Nephron progenitor cell (in vitro differentiated cells): ENCODE results near the gene ARHGAP42.
"Not testable (repeated sequence)": the region's sequence is repeated elsewhere in the genome, so short reads cannot be mapped to it uniquely, and the experiment has no call there.

ENCODE experiments used
- DNase-seq: peaks from one replicate; pipeline ENCODE4 v3.0.0; 2021
- H3K27ac Mint-ChIP-seq: 2 replicates; pipeline ENCODE4 v1.8.0; 2021; ENCODE audit warnings: mild to moderate bottlenecking, moderate library complexity, mixed read lengths
- H3K27me3 Mint-ChIP-seq: 2 replicates; pipeline ENCODE4 v1.8.0; 2021; ENCODE audit warnings: mild to moderate bottlenecking, low read depth, mixed read lengths; ENCODE audit not compliant: poor library complexity
- H3K36me3 Mint-ChIP-seq: 2 replicates; pipeline ENCODE4 v1.8.0; 2021; ENCODE audit warnings: low read depth, mixed read lengths
- H3K4me1 Mint-ChIP-seq: 2 replicates; pipeline ENCODE4 v1.8.0; 2021; ENCODE audit warnings: mixed read lengths
- H3K4me3 Mint-ChIP-seq: 2 replicates; pipeline ENCODE4 v1.8.0; 2021; ENCODE audit warnings: mild to moderate bottlenecking, moderate library complexity, mixed read lengths
- H3K9me3 Mint-ChIP-seq: 2 replicates; pipeline ENCODE4 v1.8.0; 2021; ENCODE audit warnings: mild to moderate bottlenecking, moderate library complexity, mixed read lengths
- TF ChIP-seq, protein P1 (sequence below): fragments of 200-600 bp; sonication (generic); IDR thresholded peaks from 2 replicates; pipeline ENCODE4 v1.5.0; 2021; ENCODE audit warnings: antibody characterized with exemption

ARHGAP42 gene

DNA sequence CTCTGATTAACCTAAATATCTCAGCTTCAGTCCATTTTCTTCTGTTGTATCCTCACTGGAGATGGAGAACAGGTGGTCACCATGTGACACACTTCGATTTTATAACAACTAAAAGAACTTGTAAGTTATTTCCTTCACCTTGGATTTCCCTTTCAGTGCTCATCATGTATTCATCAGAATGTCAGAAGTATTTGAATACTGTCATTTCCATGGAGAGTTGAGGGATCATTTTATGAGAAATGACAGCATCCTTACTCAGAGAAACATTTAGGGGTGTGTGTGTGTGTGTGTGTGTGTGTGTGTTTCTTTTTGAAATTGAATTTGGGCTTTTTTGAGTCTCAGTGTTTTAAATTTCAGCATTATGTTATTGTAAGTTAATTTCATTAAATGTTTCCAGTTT lies 205.8 kb downstream of the ARHGAP42 start:
- peaks cover 7% of the 10 kb centered on the region for H3K27me3 Mint-ChIP-seq
- DNase-seq: no peak
- H3K4me3 Mint-ChIP-seq: no peak overlapping the region
- H3K9me3 Mint-ChIP-seq: peaks cover 5% of the 10 kb centered on the region
- no peaks in the 10 kb centered on the region for H3K36me3 Mint-ChIP-seq
- TF ChIP-seq, protein P1, sequence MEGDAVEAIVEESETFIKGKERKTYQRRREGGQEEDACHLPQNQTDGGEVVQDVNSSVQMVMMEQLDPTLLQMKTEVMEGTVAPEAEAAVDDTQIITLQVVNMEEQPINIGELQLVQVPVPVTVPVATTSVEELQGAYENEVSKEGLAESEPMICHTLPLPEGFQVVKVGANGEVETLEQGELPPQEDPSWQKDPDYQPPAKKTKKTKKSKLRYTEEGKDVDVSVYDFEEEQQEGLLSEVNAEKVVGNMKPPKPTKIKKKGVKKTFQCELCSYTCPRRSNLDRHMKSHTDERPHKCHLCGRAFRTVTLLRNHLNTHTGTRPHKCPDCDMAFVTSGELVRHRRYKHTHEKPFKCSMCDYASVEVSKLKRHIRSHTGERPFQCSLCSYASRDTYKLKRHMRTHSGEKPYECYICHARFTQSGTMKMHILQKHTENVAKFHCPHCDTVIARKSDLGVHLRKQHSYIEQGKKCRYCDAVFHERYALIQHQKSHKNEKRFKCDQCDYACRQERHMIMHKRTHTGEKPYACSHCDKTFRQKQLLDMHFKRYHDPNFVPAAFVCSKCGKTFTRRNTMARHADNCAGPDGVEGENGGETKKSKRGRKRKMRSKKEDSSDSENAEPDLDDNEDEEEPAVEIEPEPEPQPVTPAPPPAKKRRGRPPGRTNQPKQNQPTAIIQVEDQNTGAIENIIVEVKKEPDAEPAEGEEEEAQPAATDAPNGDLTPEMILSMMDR: no peak
- peaks cover 5% of the 10 kb centered on the region for H3K4me1 Mint-ChIP-seq
- H3K27ac Mint-ChIP-seq: no peak overlapping the region

DNA sequence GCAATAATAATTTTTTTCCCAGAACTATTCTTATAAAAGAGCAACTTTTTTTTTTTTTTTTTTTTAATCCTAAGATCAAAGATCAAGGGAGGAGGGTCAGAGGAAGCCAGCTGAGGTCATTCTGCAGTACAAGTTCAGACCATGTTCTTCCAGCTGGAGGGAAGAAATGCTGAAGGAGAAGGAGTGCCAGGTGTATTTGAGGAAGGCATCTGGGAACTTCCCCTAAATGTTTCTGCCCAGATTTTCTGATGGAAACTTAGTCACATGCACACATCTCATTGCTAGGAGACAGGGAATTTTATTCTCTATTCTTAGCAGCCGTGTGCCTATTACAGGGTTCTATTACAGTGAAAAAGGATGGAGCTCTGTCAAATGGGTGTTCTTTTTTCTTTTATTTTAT lies 208.4 kb downstream of the ARHGAP42 start:
- peaks cover 4% of the 10 kb centered on the region for H3K27me3 Mint-ChIP-seq
- no peak overlapping the region for H3K27ac Mint-ChIP-seq
- no peak for DNase-seq
- peaks cover 22% of the 10 kb centered on the region for H3K9me3 Mint-ChIP-seq
- no peak overlapping the region for H3K4me3 Mint-ChIP-seq
- peaks cover 6% of the 10 kb centered on the region for H3K36me3 Mint-ChIP-seq
- H3K4me1 Mint-ChIP-seq: no peaks in the 10 kb centered on the region
- TF ChIP-seq, protein P1: no peak

DNA sequence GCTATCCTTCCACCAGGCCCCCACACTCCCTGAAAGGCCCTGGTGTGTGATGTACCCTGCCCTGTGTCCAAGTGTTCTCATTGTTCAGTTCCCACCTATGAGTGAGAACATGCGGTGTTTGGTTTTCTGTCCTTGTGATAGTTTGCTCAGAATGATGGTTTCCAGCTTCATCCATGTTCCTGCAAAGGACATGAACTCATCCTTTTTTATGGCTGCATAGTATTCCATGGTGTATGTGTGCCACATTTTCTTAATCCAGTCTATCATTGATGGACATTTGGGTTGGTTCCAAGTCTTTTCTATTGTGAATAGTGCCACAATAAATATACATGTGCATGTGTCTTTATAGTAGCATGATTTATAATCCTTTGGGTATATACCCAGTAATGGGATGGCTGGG lies 208.9 kb downstream of the ARHGAP42 start:
- peaks cover 22% of the 10 kb centered on the region for H3K9me3 Mint-ChIP-seq
- H3K4me1 Mint-ChIP-seq, H3K4me3 Mint-ChIP-seq, H3K27me3 Mint-ChIP-seq, H3K27ac Mint-ChIP-seq, DNase-seq, H3K36me3 Mint-ChIP-seq: not testable (repeated sequence)

DNA sequence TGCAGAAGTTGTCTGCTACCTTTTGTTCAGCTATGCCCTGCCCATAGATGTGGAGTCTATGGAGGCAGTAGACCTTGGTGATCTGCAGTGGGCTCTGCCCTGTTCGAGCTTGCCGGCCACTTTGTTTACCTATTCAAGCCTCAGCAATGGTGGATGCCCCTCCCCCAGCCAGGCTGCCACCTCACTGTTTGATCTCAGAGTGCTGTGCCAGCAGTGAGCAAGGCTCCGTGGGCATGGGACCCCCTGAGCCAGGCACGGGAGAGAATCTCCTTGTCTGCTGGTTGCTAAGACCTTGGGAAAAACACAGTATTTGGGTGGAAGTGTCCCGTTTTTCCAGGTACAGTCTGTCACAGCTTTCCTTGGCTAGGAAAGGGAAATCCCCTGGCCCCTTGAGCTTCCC lies 214.4 kb downstream of the ARHGAP42 start:
- not testable (repeated sequence) for H3K4me3 Mint-ChIP-seq, H3K27ac Mint-ChIP-seq, DNase-seq, H3K27me3 Mint-ChIP-seq, H3K36me3 Mint-ChIP-seq, H3K4me1 Mint-ChIP-seq
- H3K9me3 Mint-ChIP-seq: peaks cover 22% of the 10 kb centered on the region

DNA sequence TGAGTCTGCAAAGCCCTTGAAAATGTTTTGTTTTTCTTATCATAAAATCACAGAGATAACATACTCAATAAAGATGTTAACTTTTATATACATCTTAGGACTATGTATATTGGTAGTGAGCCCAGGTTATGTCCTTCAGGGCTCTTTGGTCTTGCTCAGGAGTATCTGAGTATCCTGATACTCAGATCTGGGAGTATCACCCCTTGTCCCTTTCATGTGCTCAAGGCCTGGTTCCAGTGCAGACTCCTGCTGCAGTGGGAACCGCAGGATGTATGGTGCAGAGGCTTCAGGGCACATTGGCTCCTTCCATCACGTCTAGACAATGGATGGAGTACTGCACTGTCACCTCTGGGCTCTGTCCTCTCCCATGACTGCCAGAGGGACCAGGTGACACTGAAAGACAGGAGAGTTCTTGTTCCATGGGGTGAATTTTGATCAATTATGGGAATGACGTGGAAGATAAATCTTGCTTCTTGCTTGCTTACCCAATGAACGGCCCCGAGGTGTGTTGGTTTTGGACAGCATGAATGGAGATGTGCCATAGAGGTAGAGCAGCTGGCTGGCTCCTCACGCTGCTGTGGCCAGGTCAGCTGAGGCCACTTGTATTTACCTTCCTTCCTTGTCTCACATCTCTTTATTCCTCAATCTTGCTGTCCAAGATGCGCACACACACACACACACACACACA lies 215.5 kb downstream of the ARHGAP42 start:
- peaks cover 6% of the 10 kb centered on the region for H3K36me3 Mint-ChIP-seq
- TF ChIP-seq, protein P1: no peak
- H3K4me1 Mint-ChIP-seq: no peaks in the 10 kb centered on the region
- H3K27ac Mint-ChIP-seq: no peak overlapping the region
- H3K4me3 Mint-ChIP-seq: no peak overlapping the region
- peaks cover 20% of the 10 kb centered on the region for H3K9me3 Mint-ChIP-seq
- DNase-seq: no peak
- peaks cover 7% of the 10 kb centered on the region for H3K27me3 Mint-ChIP-seq

DNA sequence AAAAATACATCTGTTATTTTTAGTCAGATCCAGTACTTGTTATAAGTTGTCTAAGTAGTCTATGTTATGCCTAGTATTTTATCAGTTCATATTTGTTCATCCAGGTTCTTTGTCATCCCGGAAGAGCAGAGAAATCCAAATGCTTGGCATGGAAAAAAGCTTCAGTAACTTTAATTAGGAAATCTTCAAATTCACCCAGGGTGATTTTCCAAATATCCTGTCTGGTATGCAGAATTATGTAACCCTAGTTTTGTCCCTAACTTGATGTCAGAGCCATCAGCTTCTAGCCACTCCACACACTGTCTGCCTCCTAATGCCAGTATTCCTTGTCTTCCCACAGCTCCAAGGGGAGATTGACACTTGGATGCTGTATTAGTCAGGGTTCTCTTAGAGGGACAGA lies 216.2 kb downstream of the ARHGAP42 start:
- H3K4me3 Mint-ChIP-seq: no peak overlapping the region
- H3K27me3 Mint-ChIP-seq: peaks cover 7% of the 10 kb centered on the region
- peaks cover 17% of the 10 kb centered on the region for H3K9me3 Mint-ChIP-seq
- DNase-seq: no peak
- H3K4me1 Mint-ChIP-seq: no peaks in the 10 kb centered on the region
- peaks cover 6% of the 10 kb centered on the region for H3K36me3 Mint-ChIP-seq
- TF ChIP-seq, protein P1: no peak
- no peak overlapping the region for H3K27ac Mint-ChIP-seq

DNA sequence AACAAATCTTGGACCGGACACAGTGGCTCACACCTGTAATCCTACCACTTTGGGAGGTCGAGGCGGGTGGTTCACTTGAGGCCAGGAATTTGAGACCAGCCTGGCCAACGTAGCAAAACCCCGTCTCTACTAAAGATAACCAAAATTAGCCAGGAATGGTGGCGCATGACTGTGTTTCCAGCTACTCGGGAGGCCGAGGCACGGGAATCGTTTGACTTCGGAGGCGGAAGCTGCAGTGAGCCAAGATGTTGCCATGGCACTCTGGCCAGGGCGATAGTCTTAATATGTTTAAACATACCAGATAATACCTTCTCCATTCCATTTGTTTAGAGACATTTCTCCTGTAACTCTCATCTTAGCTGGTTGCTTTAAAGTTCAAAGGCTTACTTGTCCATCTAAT lies 218.6 kb downstream of the ARHGAP42 start:
- no peaks in the 10 kb centered on the region for H3K4me1 Mint-ChIP-seq
- peaks cover 2% of the 10 kb centered on the region for H3K27me3 Mint-ChIP-seq
- TF ChIP-seq, protein P1: no peak
- H3K9me3 Mint-ChIP-seq: no peaks in the 10 kb centered on the region
- H3K36me3 Mint-ChIP-seq: no peaks in the 10 kb centered on the region
- DNase-seq: no peak
- H3K27ac Mint-ChIP-seq: no peak overlapping the region
- no peak overlapping the region for H3K4me3 Mint-ChIP-seq
